ENCODE results near the gene DMP1. TPM values are rescaled to one million over a fixed set of nuclear protein-coding genes. Genes with fewer than 3 reads are reported as not detected.

DMP1 gene
- total and polyA plus RNA-seq, 8 donors = 0.07 to 0.09 (median 0.07) TPM; not detected in 5

- ATAC-seq (no peak), DNase-seq (peak in 1 of 4 donors; percentile 31)
- H3K9me3 ChIP-seq = no peaks in the 10 kb centered on the region
- no peaks in the 10 kb centered on the region for H3K4me1 ChIP-seq
- H3K4me3 ChIP-seq = no peak overlapping the region
- intact Hi-C loops (cut with DNase I) = no loop called here
- no peak for TF ChIP-seq CTCF (IDR thresholded peaks at IDR 0.05)
- no peak overlapping the region for H3K27ac ChIP-seq
- H3K27me3 ChIP-seq = peaks cover 0 to 5% of the 10 kb centered on the region in 2 donors
- H3K36me3 ChIP-seq = no peaks in the 10 kb centered on the region
Measured at GRCh38 chr4:87616268-87616667, 33.8 kb upstream of the DMP1 start.

- intact Hi-C loops (cut with DNase I) = no loop called here
- no peak for ATAC-seq
- no peak overlapping the region for H3K4me3 ChIP-seq
- no peaks in the 10 kb centered on the region for H3K27me3 ChIP-seq
- no peaks in the 10 kb centered on the region for H3K9me3 ChIP-seq
- no peaks in the 10 kb centered on the region for H3K4me1 ChIP-seq
- H3K27ac ChIP-seq = no peak overlapping the region
- no peak for DNase-seq
- no peak for TF ChIP-seq CTCF (IDR thresholded peaks at IDR 0.05)
- H3K36me3 ChIP-seq = no peaks in the 10 kb centered on the region
Measured at GRCh38 chr4:87620086-87620485, 30.0 kb upstream of the DMP1 start.

- ATAC-seq (no peak), DNase-seq (no peak)
- no peak for TF ChIP-seq CTCF (IDR thresholded peaks at IDR 0.05)
- no peak overlapping the region for H3K4me3 ChIP-seq
- no peaks in the 10 kb centered on the region for H3K9me3 ChIP-seq
- H3K27me3 ChIP-seq = no peaks in the 10 kb centered on the region
- intact Hi-C loops (cut with DNase I) = no loop called here
- H3K36me3 ChIP-seq = no peaks in the 10 kb centered on the region
- H3K27ac ChIP-seq = no peak overlapping the region
- H3K4me1 ChIP-seq = no peaks in the 10 kb centered on the region
Measured at GRCh38 chr4:87620491-87620890, 29.6 kb upstream of the DMP1 start.

GRCh38 chr4:87622303-87622702, 27.8 kb upstream of the DMP1 start:
- ATAC-seq (no peak), DNase-seq (no peak)
- intact Hi-C loops (cut with DNase I) = no loop called here
- Histone ChIP-seq H3K36me3 (no peaks in the 10 kb centered on the region), H3K27me3 (no peaks in the 10 kb centered on the region), H3K4me3 (no peak overlapping the region), H3K9me3 (no peaks in the 10 kb centered on the region), H3K27ac (no peak overlapping the region), H3K4me1 (no peaks in the 10 kb centered on the region)
- no peak for TF ChIP-seq CTCF (IDR thresholded peaks at IDR 0.05)

- H3K4me1 ChIP-seq = no peaks in the 10 kb centered on the region
- TF ChIP-seq CTCF (IDR thresholded peaks at IDR 0.05) = no peak
- no peaks in the 10 kb centered on the region for H3K9me3 ChIP-seq
- ATAC-seq (no peak), DNase-seq (no peak)
- no peaks in the 10 kb centered on the region for H3K27me3 ChIP-seq
- H3K36me3 ChIP-seq = no peaks in the 10 kb centered on the region
- intact Hi-C loops (cut with DNase I) = no loop called here
- no peak overlapping the region for H3K27ac ChIP-seq
- H3K4me3 ChIP-seq = no peak overlapping the region
Measured at GRCh38 chr4:87624698-87625097, 25.4 kb upstream of the DMP1 start.
